IPS DF 4.7 (cell line): ENCODE results near the gene P2RX1.

Source experiments
- DNase-seq: peaks from one replicate; pipeline ENCODE4 v3.0.0-alpha.2; 2013; ENCODE audit warnings: low spot score; ENCODE audit errors: extremely low read depth

The P2RX1 gene

GRCh38 chr17:3889325-3890012 is 26.8 kb downstream of the P2RX1 start:
- DNase-seq: no peak

DNA sequence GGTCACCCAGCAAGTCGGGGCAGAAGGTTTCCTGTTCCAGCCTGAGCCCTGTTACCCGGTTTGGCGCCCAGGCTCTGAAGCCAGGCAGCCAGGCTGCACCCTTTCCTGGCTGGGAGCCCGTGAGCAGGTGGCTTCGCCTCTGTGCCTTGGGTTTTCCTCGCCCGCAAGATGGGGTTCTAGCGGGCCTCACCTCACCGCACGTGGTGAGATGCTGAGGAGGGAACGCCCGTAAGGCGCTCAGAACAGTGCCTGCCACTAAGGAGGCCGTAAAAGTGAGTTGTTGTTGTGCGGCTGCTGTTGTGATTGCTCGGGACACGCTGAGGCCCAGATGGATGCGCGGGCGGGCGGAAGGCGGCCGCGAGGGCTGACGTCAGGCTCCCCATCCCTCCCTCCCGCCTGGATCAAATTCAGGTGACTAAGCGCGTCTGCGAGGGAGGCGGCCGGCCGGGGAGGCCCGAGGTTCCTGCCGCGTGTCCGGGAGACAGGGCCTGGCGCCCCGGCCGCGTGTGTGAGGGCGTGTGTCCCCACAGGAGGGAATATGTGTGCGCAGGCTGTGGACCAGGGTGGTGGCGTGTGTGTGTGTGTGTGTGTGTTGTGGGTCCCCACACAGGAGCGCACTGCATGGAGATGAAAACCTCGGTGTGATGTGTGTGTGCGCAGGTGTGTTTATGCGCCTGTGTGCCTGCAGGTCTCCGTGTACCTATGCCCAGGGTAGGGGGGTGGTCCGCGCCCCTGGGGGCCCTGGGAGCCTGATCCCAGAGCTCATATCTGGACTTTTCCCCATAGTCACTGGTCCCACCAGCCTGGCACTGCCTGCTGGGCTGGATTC is 27.7 kb downstream of the P2RX1 start:
- no peak for DNase-seq

DNA sequence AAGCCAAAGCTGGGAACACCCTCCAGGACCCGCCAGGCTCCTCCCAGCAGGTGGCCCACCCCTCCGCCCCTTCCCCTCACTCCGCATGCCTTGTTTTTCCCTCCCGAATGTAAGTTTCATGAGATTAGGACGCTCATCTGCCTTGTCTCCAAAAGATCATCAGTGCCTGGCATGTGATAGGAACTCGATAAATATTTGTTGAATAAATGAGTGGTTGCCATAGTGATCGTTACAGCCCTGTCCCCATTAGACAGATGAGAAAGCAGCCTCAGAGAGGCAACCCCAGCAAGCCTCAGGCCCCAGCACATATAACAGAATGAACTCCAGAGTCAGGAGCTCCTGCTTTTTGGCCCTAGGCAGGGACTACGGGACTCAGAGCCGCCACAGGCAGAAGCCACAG is 28.5 kb downstream of the P2RX1 start:
- no peak for DNase-seq

DNA sequence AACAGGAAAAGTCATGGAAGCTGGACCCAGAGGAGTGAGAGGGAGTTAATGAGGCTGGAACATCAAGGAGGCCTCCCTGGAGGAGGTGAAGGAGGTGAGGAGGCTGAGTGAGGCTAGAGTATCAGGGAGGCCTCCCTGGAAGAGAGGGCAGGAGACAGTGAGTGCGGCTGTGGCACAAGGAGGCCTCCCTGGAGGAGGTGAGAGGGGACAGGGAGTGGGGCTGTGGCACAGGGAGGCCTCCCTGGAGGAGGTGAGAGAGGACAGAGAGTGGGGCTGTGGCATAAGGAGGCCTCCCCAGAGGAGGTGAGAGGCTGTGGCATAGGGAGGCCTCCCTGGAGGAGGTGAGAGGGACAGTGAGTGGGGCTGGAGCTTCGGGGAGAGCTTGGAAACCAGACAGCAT is 28.9 kb downstream of the P2RX1 start:
- DNase-seq: no peak

GRCh38 chr17:3886776-3887175 is 29.5 kb downstream of the P2RX1 start:
- no peak for DNase-seq

- no peak for DNase-seq
These were observed 30.3 kb downstream of the P2RX1 start for GRCh38 chr17:3885970-3886369.

DNA sequence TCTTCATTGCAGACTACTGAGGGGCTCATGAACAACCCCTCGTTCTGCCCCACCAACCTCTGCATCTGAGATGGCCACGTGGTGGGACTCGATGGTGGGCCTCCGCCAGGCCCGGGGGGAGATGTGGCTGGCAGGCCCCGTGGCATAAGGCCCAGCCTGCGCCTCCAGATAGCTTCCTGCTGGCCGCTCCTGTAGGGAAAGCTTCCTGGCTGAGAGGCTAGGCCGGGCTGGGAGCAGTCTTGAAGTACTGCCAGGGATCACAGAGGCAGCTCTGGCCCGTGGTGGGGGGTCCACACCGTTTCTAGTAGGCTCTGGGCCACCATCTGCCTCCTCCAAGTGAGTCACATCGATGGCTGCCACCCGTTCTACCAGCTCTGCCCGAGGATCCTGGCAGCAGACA is 31.0 kb downstream of the P2RX1 start:
- no peak for DNase-seq

DNA sequence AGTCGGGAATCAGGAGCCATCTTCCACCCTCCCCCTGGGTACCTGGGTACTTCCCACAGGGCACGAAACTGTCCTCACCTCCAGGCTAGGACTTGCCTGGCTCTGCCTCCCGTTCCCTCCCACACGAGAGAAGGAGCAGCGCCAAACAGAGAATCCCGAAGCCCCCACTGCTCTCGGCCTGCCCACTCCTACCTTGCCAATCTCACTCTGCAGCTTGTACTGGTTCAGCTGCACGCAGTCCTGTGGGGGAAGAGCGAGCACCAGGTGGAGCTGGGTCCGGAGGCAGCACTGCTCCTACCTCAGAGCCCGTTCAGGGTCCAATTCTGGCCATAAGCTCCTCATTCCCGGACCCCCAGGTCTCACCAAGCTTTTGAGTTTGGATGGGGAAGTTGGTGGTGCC is 32.1 kb downstream of the P2RX1 start:
- DNase-seq: no peak

DNA sequence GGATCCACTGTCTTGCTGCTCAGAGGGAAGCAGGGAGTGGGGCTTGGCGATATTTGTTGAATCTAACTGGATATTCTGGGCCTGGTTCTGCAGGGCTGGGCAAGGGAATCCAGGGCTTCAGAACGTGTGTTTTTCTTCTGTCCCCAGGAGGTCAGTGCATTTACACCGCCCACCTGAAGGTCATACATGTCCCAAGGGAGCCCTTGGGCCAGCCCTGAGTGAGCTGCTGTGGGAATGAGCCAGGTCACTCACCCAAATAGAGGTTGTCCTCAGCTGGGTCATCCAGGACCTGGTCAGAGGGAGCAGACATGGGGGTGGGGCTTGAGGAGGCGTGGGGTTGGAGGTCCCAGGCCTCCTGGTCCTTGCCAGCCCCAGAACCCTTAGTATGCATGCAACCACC is 34.0 kb downstream of the P2RX1 start:
- DNase-seq: no peak

- no peak for DNase-seq
These were observed 35.3 kb downstream of the P2RX1 start for GRCh38 chr17:3880983-3881382.

- DNase-seq: no peak
These were observed 36.5 kb downstream of the P2RX1 start for GRCh38 chr17:3879591-3880417.

- DNase-seq: no peak
These were observed 37.1 kb downstream of the P2RX1 start for GRCh38 chr17:3879186-3879585.

GRCh38 chr17:3877220-3877619 is 39.0 kb downstream of the P2RX1 start:
- no peak for DNase-seq

- no peak for DNase-seq
These were observed 40.9 kb downstream of the P2RX1 start for GRCh38 chr17:3875317-3875716.

DNA sequence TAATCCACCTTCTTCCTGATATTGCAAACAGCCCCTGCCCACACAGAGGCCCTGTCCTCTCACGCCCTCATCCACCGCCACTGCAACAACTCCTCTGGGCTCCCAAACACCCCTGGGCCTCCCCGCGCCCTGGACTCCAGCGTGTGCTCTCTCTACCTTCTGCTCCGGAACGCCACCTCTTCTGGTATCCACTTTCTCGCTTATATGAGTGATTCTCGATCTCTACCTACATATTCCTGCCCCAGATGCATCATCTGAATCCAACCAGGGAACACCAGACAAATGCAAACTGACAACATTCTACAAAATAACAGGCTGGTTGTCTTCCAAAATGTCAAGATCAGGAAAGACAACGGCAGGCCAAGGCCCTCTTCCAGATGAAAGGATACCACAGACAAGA is 42.4 kb downstream of the P2RX1 start:
- no peak for DNase-seq

DNA sequence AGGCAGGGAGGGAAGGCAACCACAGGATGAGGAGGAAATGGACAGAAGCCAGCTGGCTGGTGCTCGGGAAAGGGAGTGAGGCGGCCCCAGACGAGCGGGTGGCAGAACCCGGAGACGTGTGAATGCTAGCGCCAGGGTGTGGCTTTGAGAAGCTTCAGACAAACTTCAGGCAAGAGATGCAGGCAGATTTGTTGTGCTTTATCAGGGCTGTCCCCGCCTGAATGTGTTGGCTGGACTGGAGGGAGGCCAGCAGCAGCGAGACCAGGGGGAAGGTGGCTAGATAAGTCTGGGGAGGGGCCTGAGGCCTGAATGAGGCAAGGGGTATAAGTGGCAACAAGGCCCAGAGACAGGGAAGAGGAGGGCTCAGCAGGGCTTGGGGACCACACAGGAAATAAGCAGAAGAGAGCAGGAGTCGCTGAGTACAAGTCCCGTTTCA is 45.4 kb downstream of the P2RX1 start:
- no peak for DNase-seq

DNA sequence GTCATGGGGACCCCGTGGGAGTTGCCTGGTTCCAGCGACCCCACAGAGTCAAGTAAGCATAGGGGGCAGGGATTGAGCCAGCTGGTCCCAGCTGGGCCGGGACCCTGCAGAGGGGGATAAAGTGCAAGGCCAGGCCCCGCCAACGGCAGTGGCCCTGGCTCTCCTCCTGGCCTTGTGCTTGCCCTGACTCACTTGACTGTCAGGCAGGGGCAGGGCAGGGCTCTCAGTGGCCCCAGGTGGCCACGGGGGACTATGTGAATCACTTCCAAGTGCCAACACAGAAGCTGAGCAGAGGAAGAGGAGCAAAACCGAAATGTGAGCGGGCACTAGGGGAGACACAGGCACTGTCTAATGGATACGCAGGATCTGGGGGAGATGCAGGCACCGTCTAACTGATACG is 48.7 kb downstream of the P2RX1 start:
- no peak for DNase-seq

GRCh38 chr17:3867106-3867505 is 49.2 kb downstream of the P2RX1 start:
- no peak for DNase-seq

DNA sequence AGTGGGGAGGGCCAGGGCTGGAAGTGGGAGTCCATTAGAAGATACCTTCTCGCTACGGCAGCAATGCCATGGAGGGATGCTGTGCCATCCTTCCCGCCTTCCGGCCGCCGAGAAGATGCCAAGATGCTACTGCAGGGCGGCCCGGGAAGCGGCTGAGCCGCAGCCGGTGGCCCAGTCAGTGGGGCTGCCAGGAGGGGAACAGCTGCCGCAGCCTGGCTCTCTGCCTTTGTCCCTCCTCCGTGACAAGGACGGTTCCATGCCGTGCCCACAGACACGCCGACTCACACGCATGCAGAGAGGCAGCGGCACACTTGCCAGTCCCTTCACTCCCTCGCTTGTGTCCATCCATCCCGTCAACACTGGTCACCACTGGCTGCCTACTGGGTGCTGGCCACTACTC is 50.0 kb downstream of the P2RX1 start:
- no peak for DNase-seq

- DNase-seq: no peak
These were observed 51.1 kb downstream of the P2RX1 start for GRCh38 chr17:3865176-3865575.

DNA sequence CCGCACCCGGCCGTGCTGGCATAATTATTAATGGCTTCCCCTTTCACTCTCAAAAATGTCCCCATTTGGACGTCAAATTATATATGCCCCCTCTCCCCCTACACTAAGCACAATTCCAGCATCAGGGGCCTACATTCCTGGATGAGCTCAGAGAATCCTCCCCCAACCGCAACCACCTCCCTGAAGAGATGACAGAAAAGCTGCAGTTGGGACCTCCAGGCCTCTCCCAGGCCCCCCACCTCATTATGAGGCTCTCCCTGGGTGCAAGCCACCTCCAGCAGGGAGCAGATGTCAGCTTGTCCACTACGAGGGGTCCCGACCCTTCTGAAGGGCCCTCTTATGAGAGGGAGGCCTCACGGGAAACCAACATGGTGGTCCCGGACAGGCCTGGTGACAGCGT is 51.7 kb downstream of the P2RX1 start:
- DNase-seq: no peak
